NCI-H446 (cell line): ENCODE data around the gene VEPH1.
"Not testable (repeated sequence)": the region's sequence is repeated elsewhere in the genome, so short reads cannot be mapped to it uniquely, and the experiment has no call there.

Source experiments
- DNase-seq, 2 experiments: peaks; one replicate each; lab custom pipeline; 2025; lab: John Stamatoyannopoulos, UW

VEPH1 gene

GRCh38 chr3:157387708-157388435 is 115.3 kb downstream of the VEPH1 start:
- peak in 1 of 2 experiments; percentile 50 for DNase-seq

- DNase-seq: peak; percentile 83 to 89
Measured at GRCh38 chr3:157384491-157384890, 118.7 kb downstream of the VEPH1 start.

- peak; percentile 36 to 43 for DNase-seq
Measured at GRCh38 chr3:157384031-157384430, 119.2 kb downstream of the VEPH1 start.

- peak in 1 of 2 experiments; percentile 21 for DNase-seq
Measured at GRCh38 chr3:157381606-157382005, 121.6 kb downstream of the VEPH1 start.

- DNase-seq: no peak
Measured at GRCh38 chr3:157379525-157380140, 123.6 kb downstream of the VEPH1 start.

- peak; percentile 41 to 59 for DNase-seq
Measured at GRCh38 chr3:157376603-157377300, 126.5 kb downstream of the VEPH1 start.

- DNase-seq: peak in 1 of 2 experiments; percentile 27
Measured at GRCh38 chr3:157375342-157375986, 127.8 kb downstream of the VEPH1 start.

- no peak for DNase-seq
Measured at GRCh38 chr3:157374933-157375332, 128.3 kb downstream of the VEPH1 start.

- DNase-seq: no peak
Measured at GRCh38 chr3:157373783-157374182, 129.4 kb downstream of the VEPH1 start.

GRCh38 chr3:157370867-157371266 is 132.3 kb downstream of the VEPH1 start:
- DNase-seq: no peak

GRCh38 chr3:157369727-157370421 is 133.3 kb downstream of the VEPH1 start:
- DNase-seq: peak; percentile 94 to 95

- DNase-seq: no peak
Measured at GRCh38 chr3:157368171-157368570, 135.0 kb downstream of the VEPH1 start.

GRCh38 chr3:157363393-157363792 is 139.8 kb downstream of the VEPH1 start:
- no peak for DNase-seq

- DNase-seq: no peak
Measured at GRCh38 chr3:157362348-157362747, 140.9 kb downstream of the VEPH1 start.

GRCh38 chr3:157360044-157360443 is 143.2 kb downstream of the VEPH1 start:
- DNase-seq: no peak

- no peak for DNase-seq
Measured at GRCh38 chr3:157356541-157356940, 146.7 kb downstream of the VEPH1 start.

- peak in 1 of 2 experiments; percentile 18 for DNase-seq
Measured at GRCh38 chr3:157355276-157355675, 147.9 kb downstream of the VEPH1 start.

- DNase-seq: peak in 1 of 2 experiments; percentile 53
Measured at GRCh38 chr3:157354722-157355121, 148.5 kb downstream of the VEPH1 start.

GRCh38 chr3:157354254-157354653 is 149.0 kb downstream of the VEPH1 start:
- no peak for DNase-seq

- DNase-seq: no peak
Measured at GRCh38 chr3:157353652-157354051, 149.6 kb downstream of the VEPH1 start.

GRCh38 chr3:157351981-157352380 is 151.2 kb downstream of the VEPH1 start:
- peak in 1 of 2 experiments; percentile 9 for DNase-seq

GRCh38 chr3:157350651-157351050 is 152.6 kb downstream of the VEPH1 start:
- not testable (repeated sequence) for DNase-seq
